ENCODE results near the gene SPATA31D4.
"Not testable (repeated sequence)": the region's sequence is repeated elsewhere in the genome, so short reads cannot be mapped to it uniquely, and the experiment has no call there.

Gene SPATA31D4

DNA sequence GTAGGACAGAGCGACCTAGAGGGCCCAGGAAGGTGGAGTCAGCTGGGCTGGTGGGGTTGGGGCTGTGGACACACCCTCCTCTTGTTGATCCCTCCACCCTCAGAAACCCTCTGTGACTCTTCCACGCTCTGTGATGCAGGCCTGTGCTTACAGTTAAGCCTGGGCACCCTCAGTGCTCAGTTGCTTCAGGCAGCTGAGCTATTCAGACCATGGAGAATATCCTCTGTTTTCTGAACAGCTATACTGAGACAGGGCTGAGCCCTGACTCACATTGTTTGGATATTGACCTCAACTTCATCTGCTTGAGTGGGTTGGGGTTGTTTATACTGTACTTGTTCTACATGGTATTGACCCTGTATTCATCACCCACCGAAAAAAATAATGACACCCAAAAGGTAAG lies at the start of gene SPATA31D4:
SPATA31D4 (plus strand) TSS at position 124 of the 400 bp plus-strand sequence; CDS start at position 210, 86 bp downstream.
- not testable (repeated sequence) for DNase-seq

DNA sequence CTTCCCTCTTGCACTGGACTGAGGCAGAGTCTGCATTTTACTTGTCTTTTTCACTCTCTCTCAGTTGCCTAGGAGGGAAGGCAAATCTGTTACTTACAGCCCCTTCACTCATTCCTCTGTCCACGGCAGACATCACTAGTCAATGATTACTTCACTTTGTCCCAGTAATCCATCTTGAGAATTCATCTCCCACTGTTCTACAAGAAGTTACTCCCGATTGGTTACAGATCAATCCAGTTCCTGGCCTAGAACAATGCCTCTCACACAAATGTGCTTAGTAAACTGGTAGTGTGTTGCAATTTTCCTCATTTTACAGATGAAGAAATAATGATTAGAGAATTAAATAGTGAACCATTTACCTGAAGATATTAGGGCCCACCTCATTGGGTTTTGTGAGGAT lies 49.7 kb upstream of the SPATA31D4 start:
- DNase-seq: no peak

DNA sequence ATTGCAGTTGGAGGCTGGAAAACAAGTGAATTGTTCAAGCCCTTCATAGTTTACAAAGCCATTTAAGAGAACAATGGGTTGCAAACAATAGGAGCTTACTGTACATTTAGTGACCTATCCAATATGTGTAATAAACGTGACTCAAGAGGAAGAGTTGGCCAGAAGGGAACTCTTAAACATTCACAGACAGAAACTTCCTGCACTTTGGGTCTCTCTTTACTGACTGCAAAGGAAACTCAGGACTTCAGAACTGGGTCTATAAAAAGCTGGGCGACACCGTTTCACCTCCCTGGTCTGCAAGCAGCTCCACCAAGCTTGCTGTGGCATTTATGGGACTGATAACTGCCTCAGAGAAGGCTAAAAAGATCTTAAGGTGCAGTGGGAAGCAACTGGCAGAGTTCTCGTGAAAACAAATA lies 48.7 kb upstream of the SPATA31D4 start:
- DNase-seq: no peak

DNA sequence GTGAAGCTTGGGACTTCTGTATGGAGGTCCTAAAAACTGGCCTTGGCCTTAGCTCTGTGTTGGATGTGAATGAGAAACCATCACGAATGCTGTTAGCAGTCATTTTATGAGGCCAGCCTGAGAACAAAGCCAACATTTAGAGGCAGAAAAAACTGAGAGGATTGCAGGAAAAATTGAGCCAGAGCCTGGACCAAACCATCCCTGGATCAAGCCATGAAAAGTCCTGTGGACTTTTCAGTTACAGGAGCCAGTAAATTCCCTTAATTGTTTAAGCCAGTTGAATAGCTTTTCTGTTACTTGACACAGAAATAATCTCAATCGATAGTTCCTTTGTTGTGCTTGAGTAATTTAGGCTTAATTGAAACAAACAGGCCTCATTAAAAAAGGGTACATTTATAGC lies 42.6 kb upstream of the SPATA31D4 start:
- no peak for DNase-seq

DNA sequence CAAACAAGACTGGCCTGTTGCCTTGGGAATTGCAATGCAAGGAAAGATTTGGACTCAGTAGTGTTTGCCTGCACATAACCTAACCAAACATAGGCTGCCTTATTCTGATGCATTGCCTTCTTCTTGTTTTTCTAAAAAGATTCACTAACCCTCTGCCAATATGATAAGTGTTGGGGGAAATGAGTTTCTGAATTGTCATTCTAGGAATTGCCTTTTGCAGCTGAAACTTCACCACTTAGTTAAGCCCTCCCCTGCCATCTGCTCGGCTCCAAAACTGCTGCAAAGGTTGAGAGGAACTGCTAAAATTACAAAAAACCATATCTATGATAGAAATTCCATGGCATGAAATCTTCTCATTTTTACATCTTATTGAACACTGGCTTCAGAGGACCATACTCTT lies 41.6 kb upstream of the SPATA31D4 start:
- no peak for DNase-seq

DNA sequence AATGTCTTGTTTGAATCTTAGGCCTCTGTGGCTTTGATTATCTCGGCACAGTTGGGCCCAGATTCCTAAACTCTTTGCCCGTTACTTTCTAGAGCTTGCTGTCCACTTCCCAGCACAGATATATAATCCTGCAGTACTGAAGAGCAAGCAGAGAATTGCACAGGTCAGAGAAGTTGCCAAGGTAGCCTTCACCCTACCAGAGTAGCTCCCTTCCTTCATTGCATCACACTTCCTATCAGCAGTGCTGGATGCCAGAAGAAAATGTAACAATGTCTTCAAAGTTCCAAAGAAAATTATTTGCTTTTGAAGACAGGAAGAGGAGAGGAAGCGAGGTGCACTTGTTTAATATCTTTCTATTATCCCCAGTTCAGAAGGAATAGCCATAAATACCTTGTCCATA lies 38.1 kb upstream of the SPATA31D4 start:
- DNase-seq: no peak

DNA sequence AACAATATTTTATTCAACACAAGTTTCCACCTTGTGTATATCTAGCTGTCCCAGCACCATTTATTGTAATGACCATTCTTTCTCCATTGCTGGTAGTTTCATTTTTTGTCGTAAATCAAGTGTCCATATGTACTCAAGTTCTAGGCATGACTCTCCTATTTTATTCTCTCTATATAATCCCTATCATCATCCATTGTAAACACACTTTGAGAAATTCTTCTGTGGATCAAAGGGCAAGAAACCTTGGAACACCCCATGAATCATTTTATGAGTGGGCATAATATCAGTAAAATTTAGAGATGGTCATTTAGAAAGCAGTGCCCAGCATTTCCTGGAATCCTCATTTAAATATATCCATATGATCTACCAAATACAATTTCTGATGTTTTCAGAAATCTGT lies 35.8 kb upstream of the SPATA31D4 start:
- no peak for DNase-seq

DNA sequence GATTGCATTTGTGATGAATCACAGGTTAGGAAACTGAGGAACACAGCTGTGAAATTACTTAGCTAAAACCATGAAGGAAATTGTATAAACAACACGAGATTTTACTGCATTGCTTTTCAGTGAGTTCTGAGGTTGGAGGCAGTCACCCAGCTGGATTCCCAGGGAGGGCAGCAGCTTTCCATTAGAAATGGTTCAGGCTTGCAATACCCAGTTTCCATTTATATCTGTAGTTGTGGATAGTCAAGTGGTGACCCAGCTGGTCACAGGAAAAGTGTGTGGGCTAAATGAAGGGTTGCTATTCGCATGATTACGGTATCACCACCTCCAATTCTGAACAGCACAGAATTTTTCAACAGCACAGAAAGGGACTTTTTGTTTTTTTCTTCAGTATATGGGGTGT lies 34.3 kb upstream of the SPATA31D4 start:
- DNase-seq: no peak

DNA sequence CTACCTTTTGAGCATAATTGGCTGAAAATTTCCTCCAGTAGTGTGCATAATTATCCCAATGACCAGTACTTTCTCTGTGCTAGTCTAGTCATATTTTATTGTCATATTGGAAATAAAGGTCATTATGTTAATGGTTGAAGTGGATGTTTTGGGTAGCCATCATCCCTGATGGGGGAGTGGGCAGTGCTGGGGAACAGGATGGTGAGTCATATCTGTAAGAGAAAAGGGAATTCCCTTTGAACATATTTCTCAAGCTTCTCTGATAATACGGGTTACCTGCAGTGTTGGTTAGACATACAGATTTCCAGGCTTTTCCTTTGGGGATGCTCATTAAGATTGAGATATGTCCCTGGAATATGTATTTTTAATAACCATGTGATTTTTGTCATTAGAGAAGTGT lies 33.3 kb upstream of the SPATA31D4 start:
- DNase-seq: no peak

DNA sequence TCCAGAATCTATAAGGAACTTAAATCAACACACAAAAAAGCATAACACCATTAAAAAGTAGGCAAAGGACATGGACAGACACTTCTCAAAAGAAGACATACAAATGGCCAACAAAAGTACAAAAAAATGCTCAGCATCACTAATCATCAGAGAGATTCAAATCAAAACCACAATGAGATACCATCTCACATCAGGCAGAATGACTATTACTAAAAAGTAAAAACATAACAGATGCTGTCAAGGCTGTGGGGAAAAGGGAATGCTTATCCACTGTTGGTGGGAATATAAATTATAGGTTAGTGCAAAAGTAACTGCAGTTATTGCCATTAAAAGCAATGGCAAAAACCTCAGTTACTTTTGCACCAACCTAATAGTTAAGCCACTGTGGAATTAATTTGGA lies 32.2 kb upstream of the SPATA31D4 start:
- DNase-seq: no peak

DNA sequence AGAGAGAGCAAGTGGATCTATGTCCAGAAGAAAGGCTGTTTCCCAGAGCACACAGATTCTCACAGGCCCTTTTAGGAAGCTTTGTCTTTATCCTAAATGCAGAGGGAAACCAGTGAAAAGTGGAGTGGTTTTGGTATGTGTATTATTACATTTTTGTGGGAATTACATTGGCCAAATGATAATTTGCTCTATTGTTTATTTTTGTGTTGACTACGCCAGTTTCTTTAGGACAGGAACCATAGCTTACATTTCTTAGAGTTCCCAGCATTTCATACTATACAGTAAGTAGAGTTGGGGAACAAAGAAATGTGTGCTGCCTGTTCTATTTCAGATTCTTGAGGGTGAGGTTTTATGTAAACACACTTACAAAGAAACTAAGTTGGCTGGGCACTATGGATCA lies 29.4 kb upstream of the SPATA31D4 start:
- no peak for DNase-seq

DNA sequence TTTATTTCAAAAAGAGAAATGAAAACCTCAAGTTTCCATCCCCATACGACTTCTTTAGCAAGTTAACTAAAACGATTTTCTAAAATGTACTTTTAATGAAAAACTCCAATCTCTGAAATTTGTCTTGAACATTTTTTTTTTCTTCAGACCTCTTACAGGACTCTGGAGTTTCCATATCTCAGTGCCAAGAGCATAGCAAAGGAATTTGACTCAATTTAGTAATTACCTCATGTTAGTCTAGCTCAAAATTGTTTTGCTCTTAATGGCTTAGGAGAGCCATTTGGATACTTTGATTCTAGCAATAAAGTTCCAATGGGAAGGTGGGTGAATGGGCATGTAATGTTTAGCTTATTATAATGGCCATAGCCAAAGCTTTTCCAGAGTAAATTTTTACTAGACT lies 26.0 kb upstream of the SPATA31D4 start:
- DNase-seq: no peak

DNA sequence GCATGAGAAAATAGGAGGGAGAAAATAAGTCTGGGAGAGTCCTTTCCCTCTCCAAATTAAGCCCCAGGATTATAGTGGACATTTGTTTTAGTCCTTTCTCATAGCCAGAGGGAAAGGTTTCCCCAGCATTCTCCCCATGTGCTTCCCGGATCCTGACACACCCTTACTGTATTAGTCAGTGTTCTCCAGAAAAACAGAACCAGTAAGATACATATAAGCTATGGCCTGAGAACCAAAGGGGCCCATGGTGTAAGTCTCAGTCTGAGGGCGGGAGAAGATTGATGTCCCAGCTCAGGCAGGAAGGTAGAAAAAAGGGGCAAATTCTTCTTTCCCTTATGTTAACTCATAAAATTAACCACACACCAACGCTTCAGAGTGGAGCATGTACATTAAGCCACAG lies 25.6 kb upstream of the SPATA31D4 start:
- no peak for DNase-seq

DNA sequence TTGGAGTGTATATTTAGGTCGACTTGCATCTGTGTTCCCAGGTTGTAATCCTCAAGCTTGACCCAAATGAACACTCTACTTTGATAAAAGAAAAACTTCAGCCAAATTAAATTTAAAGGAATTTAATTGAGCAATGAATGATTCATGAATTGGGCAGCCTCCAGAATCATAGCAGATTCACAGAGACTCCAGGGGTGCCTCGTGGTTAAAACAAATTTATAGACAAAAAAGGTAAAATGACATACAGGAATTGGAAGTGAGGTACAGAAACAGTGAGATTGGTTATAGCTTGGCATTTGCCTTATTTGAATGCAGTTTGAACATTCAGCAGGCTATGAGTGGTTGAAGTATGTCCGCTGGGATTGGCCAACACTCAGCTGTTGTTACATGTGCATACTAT lies 21.6 kb upstream of the SPATA31D4 start:
- no peak for DNase-seq

DNA sequence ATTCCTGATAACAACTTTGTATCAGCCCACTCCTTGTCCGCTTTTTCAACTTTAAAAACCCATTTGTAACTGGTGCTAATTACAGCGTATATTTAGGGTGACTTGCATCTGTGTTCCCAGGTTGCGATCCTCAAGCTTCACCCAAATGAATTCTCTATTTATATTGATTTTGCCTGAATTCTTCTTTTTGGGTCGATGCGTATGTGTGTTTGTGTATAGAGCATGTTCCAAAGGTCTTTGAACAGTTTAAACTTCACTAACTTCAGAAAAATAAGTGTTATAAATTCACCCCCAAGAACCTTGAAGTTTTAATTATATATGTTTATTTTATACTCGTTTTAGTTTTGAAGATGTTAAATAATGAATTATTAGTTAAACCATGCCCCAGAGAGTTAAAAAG lies 16.1 kb upstream of the SPATA31D4 start:
- no peak for DNase-seq

DNA sequence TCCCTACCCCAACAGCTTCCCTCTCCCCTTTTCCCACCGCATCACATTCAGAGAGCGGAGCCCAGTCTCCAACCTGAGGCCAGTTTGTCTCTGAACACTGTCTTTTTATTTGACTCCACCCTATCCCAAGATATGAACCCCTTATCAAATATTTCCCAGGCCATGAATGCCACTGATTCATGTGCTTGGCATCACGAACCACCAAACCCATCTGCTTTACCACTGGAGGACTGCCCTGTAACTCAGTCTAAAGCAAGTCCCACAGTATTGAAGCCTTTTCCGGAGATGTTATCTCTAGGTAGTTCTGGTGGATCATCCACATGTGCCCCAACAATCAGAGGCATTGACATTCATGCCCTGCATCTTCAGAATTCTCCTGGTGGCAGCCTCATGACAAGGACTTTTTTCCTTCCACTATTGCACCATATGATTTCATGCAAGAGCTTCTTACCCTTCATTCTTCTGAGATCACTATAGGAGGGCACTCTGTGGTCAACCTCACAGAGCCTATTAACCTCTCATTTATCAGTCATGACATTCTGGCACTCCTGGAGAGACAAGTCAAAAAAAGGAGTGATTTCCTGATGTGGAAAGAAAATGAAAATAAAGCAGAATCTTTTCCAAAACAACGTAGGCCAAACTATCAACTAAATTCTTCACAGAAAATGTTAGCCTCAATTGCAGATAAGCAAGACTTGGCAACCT lies 12.3 kb upstream of the SPATA31D4 start:
- DNase-seq: no peak

DNA sequence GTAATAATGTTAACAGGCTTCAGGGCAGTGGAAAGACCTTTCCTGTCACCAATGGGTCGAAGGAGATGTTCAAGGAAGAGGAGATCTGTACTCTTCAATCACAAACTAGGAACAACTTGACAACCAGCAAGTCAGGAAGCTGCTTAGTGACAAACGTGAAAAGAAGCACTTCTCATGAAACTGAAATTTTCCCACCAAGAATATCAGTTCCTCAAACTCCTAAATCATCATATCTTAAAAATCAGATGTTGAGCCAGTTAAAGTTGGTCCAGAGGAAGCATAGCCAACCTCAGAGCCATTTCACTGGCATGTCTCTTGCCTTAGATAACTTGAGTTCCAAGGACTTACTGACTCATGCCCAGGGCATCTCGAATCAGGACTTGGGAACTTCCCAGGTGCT lies 9.7 kb upstream of the SPATA31D4 start:
- DNase-seq: not testable (repeated sequence)

DNA sequence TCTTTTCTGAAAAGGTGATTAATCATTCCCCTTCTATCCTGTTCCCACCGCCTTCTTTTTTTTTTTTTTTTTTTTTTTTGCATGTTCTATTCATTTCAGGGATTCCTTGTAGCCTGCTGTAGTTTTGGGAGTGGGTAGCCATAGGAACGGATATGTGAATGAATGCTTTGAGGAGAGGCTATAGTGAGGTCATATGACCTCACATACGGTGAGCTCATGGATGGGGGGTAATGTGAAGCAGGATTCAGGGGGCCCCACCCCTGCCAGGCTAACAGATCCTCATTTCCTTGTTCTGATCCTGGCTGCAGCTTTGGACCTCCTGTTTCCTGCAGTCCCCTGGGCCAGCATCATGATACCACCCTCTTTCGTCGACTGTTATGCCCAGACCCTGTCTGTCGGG lies 1.9 kb downstream of the SPATA31D4 start:
- DNase-seq: not testable (repeated sequence)

DNA sequence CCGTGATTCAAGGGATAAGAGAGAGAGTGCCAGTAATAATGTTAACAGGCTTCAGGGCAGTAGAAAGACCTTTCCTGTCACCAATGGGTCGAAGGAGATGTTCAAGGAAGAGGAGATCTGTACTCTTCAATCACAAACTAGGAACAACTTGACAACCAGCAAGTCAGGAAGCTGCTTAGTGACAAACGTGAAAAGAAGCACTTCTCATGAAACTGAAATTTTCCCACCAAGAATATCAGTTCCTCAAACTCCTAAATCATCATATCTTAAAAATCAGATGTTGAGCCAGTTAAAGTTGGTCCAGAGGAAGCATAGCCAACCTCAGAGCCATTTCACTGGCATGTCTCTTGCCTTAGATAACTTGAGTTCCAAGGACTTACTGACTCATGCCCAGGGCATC lies 5.3 kb downstream of the SPATA31D4 start:
- DNase-seq: not testable (repeated sequence)

DNA sequence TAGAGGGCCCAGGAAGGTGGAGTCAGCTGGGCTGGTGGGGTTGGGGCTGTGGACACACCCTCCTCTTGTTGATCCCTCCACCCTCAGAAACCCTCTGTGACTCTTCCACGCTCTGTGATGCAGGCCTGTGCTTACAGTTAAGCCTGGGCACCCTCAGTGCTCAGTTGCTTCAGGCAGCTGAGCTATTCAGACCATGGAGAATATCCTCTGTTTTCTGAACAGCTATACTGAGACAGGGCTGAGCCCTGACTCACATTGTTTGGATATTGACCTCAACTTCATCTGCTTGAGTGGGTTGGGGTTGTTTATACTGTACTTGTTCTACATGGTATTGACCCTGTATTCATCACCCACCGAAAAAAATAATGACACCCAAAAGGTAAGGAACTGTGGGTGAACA lies 15.2 kb downstream of the SPATA31D4 start, which contains the start of gene SPATA31D3:
SPATA31D3 (plus strand) TSS at position 108 of the 400 bp plus-strand sequence; CDS start at position 194, 86 bp downstream.
- DNase-seq: not testable (repeated sequence)

DNA sequence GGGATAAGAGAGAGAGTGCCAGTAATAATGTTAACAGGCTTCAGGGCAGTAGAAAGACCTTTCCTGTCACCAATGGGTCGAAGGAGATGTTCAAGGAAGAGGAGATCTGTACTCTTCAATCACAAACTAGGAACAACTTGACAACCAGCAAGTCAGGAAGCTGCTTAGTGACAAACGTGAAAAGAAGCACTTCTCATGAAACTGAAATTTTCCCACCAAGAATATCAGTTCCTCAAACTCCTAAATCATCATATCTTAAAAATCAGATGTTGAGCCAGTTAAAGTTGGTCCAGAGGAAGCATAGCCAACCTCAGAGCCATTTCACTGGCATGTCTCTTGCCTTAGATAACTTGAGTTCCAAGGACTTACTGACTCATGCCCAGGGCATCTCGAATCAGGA lies 20.4 kb downstream of the SPATA31D4 start:
- DNase-seq: not testable (repeated sequence)

DNA sequence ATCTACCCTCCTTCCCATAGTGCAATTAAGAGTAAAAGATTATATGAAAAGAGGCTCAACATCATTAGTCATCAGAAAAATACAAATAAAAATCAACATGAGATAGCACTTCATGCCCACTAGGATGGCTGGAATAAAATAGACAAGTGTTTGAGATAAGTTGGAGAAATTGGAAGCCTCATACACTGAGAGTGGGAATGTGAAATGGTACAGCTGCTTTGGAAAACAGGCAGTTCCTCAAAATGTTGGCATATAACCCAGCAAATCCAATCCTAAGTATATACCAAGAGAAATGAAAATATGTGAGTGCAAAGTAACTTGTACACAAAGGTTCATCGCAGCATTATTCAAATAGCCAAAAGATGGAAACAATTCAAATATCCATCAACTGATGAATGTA lies 24.9 kb downstream of the SPATA31D4 start:
- no peak for DNase-seq

DNA sequence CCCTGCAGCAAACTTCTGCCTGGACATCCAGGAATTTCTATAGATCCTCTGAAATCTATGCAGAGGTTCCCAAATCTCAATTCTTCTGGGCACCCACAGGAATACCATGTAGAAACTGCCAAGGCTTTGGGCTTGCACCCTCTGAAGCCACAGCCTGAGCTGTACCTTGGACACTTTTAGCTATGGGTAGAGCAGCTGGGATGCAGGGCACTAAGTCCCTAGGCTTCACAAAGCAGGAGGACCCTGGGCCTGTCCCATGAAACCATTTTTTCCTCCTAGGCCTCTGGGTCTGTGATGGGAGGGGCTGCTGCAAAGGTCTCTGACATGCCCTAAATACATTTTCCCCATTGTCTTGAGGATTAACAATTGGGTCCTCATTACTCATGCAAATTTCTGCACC lies 27.4 kb downstream of the SPATA31D4 start:
- no peak for DNase-seq

DNA sequence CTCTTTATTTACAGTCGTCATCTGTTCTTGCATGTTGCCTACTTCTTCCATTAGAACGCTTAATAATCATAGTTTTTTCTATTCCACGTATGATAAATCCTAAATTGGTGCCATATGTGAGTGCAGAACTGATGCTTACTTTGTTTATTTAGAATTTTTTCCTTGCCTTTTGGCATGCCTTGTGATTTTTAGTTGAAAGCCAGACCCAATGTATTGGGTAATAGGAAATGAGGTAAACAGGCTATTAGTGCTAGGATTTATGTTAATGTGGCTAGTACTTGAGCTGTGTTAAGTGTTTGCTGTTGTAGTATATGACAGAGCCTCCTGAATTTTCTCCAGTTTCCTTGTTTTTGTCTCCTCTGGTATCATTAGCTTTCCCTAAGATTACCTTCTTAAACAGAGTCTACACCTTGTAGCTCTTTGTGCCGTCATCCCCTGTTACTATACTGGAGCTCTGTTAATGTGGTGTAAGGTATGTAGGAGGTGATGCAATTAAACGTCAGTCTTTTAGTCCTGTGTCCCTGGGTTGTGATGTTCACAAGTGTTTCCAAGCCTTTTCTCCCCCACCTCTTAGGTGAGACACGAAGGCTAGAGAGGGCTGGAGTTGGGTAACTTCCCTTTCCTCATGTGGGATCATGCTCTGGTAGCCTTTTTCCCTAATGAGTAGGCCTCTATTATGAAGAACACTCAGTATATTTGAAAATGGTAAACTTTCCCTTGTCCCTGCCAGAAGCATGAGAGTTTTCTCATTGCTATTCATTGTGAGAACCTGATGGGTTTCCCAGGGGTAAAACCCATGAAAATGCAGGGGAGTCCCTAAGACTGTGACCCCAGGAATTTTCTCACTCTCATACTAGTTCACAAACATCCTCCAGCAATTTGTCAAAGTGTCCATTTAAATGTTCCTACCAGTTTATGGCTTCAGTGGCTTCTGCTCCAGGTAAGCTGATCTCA lies 36.3 kb downstream of the SPATA31D4 start:
- DNase-seq: no peak
